NCI-H2196 treated with DMSO at 0.1 percent for 48 hours (cell line): Measurements from ENCODE around the gene ZNF407.

ENCODE experiments used
- DNase-seq: peaks from one replicate; lab custom pipeline; 2025; ENCODE audit not compliant: unreplicated experiment; lab: John Stamatoyannopoulos, UW

ZNF407 gene

GRCh38 chr18:75110311-75110710, 512.6 kb downstream of the ZNF407 start:
- no peak for DNase-seq

GRCh38 chr18:75110846-75111415, 513.3 kb downstream of the ZNF407 start:
- DNase-seq: no peak

- DNase-seq: no peak
Observed at GRCh38 chr18:75111760-75112159, 514.1 kb downstream of the ZNF407 start.

- no peak for DNase-seq
Observed at GRCh38 chr18:75112186-75113096, 514.8 kb downstream of the ZNF407 start.

- DNase-seq: no peak
Observed at GRCh38 chr18:75113455-75113854, 515.8 kb downstream of the ZNF407 start.

GRCh38 chr18:75114231-75114764, 516.6 kb downstream of the ZNF407 start:
- DNase-seq: no peak
